ENCODE data around the gene GAK.

The GAK gene

GRCh38 chr4:892780-893179, 39.3 kb downstream of the GAK start:
- DNase-seq (ENCODE audit: extremely low read depth in 1 of 2, low read depth in 1 of 2): no peak

GRCh38 chr4:891747-892146, 40.4 kb downstream of the GAK start:
- DNase-seq (ENCODE audit: extremely low read depth in 1 of 2, low read depth in 1 of 2): no peak

- DNase-seq (ENCODE audit: extremely low read depth in 1 of 2, low read depth in 1 of 2): no peak
Observed at GRCh38 chr4:890036-890695, 42.0 kb downstream of the GAK start.

- DNase-seq (ENCODE audit: extremely low read depth in 1 of 2, low read depth in 1 of 2): no peak
Observed at GRCh38 chr4:889516-889915, 42.6 kb downstream of the GAK start.

GRCh38 chr4:888029-888428, 44.1 kb downstream of the GAK start:
- DNase-seq (ENCODE audit: extremely low read depth in 1 of 2, low read depth in 1 of 2): no peak

- DNase-seq (ENCODE audit: extremely low read depth in 1 of 2, low read depth in 1 of 2): no peak
Observed at GRCh38 chr4:887034-887763, 44.9 kb downstream of the GAK start.

- no peak for DNase-seq (ENCODE audit: extremely low read depth in 1 of 2, low read depth in 1 of 2)
Observed at GRCh38 chr4:886244-886643, 45.9 kb downstream of the GAK start.

- DNase-seq (ENCODE audit: extremely low read depth in 1 of 2, low read depth in 1 of 2): no peak
Observed at GRCh38 chr4:885353-885752, 46.8 kb downstream of the GAK start.

- DNase-seq (ENCODE audit: extremely low read depth in 1 of 2, low read depth in 1 of 2): no peak
Observed at GRCh38 chr4:884896-885295, 47.2 kb downstream of the GAK start.

- DNase-seq (ENCODE audit: extremely low read depth in 1 of 2, low read depth in 1 of 2): no peak
Observed at GRCh38 chr4:884259-884658, 47.9 kb downstream of the GAK start.

- no peak for DNase-seq (ENCODE audit: extremely low read depth in 1 of 2, low read depth in 1 of 2)
Observed at GRCh38 chr4:883377-884095, 48.6 kb downstream of the GAK start.

- no peak for DNase-seq (ENCODE audit: extremely low read depth in 1 of 2, low read depth in 1 of 2)
Observed at GRCh38 chr4:882646-883045, 49.5 kb downstream of the GAK start.

GRCh38 chr4:881709-882108, 50.4 kb downstream of the GAK start:
- DNase-seq (ENCODE audit: extremely low read depth in 1 of 2, low read depth in 1 of 2): no peak

- DNase-seq (ENCODE audit: extremely low read depth in 1 of 2, low read depth in 1 of 2): no peak
Observed at GRCh38 chr4:880684-881405, 51.3 kb downstream of the GAK start.

- no peak for DNase-seq (ENCODE audit: extremely low read depth in 1 of 2, low read depth in 1 of 2)
Observed at GRCh38 chr4:879729-880077, 52.4 kb downstream of the GAK start.

GRCh38 chr4:878796-879728, 53.1 kb downstream of the GAK start:
- no peak for DNase-seq (ENCODE audit: extremely low read depth in 1 of 2, low read depth in 1 of 2)

- DNase-seq (ENCODE audit: extremely low read depth in 1 of 2, low read depth in 1 of 2): no peak
Observed at GRCh38 chr4:877502-877901, 54.6 kb downstream of the GAK start.

GRCh38 chr4:876780-877179, 55.3 kb downstream of the GAK start:
- no peak for DNase-seq (ENCODE audit: extremely low read depth in 1 of 2, low read depth in 1 of 2)

GRCh38 chr4:875818-876423, 56.2 kb downstream of the GAK start:
- no peak for DNase-seq (ENCODE audit: extremely low read depth in 1 of 2, low read depth in 1 of 2)
